ENCODE measurements around the gene NCKAP5.
A peak's percentile ranks its signal among the peaks of the same experiment; 100 is the strongest.

Gene NCKAP5

DNA sequence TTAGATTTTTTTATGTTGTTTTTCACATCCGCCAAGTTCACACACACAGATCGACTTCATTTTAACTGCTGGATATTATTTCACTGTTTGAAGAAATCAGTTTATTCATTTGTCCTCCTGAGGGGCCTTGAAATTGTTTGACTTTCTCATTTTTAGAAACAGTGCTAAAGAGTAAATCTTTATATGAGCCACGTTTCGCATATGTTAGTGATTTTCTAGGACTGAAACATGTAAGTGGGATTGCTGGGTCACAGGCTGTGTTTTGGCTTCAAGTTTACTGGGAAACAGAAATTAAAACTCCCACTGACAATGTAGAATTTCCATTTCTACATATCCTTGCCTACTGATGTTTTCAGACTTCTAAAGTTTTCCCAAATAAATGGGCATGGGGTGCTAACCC, 363.8 kb downstream of the NCKAP5 start:
- no peak for DNase-seq (ENCODE audit: low spot score)

DNA sequence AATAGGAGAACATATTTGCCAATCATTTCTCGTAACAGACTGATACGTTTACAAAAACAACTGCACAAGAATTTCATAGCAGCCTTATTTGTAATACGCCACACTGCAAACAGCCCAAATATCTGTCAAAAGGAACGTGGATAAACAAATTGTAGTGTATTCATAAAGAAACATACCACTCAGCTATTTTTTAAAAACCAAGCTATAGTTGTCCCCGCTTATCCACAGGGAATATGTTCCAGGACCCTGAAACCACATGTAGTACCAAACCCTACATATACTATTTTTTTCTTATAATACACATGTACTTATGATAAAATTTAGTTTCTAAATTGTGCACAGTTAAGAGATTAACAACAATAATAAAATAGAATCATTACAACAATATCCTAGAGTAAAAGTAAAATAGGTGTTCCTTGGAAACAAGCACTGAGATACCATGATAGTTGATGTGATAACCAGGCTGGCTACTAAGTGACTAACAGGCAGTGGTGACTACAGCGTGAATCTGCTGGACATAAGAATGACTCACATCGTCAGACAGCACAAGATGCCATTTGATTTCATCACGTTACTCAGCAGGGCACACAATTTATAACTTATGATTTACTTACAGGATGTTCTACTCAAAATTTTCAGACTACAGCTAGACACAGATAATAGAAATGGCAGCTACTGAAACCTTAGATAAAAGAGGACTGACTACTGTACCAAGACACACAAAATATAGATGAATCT, 367.4 kb downstream of the NCKAP5 start:
- peak; percentile 75 for DNase-seq (ENCODE audit: low spot score)

DNA sequence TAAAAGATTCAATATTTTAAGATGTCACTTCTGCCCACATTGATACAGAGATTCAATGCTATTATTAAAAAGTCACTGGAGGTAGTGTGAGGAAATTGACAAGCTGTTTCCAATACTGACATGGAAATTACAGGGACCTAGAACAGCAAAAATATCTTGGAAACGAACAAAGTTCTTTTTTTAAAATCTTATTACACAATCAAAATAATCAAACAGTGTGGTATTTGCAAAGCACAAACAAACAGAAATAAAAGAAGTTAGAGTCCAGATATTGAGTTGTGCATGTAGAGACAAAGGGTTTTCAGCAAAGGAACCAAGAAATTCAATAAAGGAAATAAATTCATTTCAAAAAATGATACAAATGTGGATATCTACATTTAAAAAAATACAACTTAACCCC, 369.6 kb downstream of the NCKAP5 start:
- DNase-seq (ENCODE audit: low spot score): no peak

GRCh38 chr2:133197156-133197555, 371.1 kb downstream of the NCKAP5 start:
- no peak for DNase-seq (ENCODE audit: low spot score)

DNA sequence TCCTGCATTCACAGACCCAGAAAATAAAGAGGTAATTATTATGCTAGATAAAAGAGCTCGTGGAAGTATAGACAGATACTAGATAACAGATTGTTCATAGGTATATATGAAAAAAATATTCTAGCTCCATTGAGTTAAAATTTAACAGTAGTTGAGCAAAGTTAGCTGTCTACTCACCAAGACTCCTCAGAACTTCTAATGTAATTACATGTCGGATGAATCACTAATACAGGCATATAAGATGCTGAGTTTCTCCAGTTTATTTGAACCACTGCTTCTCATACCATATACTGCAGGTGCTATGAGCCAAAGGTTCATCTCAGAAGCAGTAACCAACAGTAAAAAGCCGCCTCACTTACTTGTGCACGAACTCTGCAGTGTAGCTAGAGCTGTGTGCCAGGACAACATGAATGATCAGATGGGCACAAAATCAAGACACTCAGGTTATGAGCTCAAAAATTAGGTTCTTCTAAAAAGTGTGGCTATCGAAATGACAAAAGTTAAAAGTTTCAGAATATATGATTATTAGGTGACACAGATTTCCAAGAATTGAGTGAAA, 373.4 kb downstream of the NCKAP5 start:
- no peak for DNase-seq (ENCODE audit: low spot score)

DNA sequence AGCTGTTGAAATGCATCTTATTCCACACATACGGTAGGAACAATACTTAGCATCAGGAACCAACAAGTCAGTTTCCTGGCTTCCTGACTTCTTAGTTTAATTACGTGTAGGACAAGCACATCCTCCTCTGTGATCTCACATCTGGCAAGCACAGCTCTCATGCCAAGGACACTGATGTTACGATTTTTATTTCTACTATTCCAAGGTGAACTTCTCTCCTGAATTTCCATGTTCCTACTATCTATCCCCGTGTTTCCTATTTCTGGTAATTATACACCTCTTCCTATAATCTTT, 374.0 kb downstream of the NCKAP5 start:
- no peak for DNase-seq (ENCODE audit: low spot score)

DNA sequence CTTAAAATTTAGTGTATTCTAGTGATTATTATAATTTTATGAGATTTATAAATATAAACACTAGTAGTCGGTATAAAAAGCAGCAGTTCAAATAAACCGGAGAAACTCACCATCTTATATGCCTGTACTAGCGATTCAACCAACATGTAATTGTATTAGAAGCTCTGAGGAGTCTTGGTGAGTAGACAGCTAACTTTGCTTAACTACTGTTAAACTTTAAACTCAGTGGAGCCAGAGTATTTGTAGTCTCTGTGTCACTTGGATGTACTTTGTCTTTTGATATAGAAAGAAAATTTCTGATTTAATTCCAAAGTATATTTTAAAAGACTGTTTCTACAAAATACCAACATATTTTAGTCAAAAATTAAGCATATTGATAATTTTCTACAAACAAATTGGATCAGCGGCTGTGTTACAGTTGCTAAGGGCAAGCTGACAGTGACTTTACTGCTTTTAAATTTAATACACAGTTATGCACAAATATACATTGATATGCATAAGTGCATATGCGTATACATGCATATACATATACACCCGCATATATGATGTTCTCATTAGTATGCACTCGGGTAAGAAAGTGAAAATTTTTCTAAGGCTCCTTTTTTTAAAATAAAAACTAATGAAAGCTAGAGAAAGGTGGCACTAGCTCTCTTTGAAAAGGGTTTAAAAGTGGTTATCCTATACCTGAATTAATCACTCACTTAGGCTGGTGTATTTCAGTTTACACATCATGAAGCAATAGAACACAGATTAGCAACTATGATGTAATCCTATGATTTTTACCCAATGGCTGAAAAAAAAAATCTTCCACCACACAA, 374.5 kb downstream of the NCKAP5 start:
- no peak for DNase-seq (ENCODE audit: low spot score)

- no peak for DNase-seq (ENCODE audit: low spot score)
These were observed 376.2 kb downstream of the NCKAP5 start for GRCh38 chr2:133192028-133192427.

- no peak for DNase-seq (ENCODE audit: low spot score)
These were observed 391.1 kb downstream of the NCKAP5 start for GRCh38 chr2:133177196-133177595.

DNA sequence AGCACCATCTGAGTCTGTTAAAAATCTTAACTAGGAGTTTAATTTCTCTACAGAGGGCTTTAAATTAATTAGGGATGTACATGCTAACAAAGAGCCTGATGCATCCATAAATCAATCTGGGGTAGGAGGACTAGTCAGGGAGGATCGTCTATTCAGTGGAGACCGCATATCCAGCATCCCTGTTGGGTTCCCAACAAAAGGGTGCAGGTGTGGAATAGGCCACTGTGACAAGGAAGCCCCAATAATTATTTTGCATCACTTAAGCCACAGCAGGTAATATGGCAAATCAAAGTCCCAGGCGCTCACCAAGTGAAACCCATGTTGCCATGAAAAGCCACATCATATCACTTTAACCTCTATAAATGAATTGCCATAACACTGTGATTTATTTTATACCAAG, 392.3 kb downstream of the NCKAP5 start:
- no peak for DNase-seq (ENCODE audit: low spot score)

- no peak for DNase-seq (ENCODE audit: low spot score)
These were observed 395.0 kb downstream of the NCKAP5 start for GRCh38 chr2:133173224-133173623.

DNA sequence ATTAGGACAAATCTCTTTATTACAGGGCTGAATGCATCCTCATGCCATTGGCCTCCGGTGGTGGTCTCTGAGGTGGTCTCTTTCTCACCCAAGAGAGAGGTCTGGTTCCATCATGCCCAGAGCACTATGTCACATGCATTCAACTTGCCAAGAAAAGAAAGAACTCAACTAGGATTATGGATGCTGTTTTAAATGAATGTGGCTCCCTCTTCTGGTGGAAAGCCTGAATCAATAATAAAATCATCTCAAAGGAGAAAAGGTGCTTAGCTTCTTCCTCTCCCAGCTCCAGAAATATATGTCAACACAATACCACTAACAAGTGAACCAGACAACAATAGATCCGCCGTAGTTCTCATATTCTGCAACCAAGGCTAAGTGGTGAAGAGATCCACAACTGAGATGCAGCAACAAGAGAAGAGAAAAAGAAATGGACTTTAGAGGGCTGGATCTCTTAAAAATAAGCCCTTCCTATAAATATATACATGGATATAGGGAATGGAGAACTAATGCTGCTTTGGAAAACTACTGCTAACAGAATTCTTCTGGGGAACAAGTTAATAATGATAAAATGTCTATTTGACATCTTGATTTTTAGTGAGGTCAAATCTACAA, 396.8 kb downstream of the NCKAP5 start:
- peak; percentile 21 for DNase-seq (ENCODE audit: low spot score)

DNA sequence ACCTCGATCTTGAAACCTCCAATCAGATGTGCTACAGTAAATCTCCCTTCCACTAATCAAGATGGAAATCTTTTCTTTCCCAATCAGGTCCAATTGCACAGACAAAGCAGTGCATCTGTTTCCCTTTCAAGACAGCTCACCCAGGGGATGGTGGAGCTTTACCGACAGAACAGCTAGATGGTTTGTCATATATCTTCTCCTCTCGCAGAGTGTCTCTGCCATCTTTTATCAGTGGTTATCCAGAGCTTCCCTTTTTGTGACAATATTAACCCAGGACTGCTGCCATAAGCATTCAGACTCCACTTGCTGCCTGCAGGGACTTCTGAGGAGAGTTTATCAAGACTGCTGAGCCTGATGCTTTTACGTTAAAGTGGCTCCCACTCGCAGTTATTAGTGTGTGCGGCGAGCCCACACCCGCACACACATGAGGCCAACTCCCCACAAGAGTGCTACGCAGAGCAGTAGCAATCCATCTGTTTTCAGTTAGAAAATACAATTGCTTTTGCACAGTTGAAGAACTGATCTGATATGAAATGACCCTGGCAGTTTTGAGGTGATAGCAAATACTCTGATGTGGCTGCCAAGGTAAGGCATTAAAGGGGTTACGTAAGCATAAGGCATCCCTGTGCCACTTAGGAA, 398.9 kb downstream of the NCKAP5 start:
- DNase-seq (ENCODE audit: low spot score): no peak

DNA sequence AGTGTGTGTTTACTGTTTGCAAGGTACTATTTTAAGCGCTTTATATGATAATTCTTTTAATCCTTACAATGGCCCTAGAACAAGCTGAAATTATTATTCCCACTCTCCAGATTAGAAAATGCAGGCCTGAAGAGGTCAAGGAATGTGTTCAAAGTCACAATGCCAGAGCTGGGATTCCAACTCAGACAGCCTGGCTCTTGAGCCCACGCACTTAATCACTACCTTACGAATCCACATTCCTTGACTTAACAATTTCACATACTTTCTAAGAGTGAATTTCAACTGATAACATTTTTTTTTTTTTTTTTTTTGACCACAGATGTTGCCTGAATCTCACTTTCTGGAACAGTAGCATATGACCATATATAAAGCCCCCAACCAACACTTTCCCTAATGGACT, 400.3 kb downstream of the NCKAP5 start:
- DNase-seq (ENCODE audit: low spot score): no peak

GRCh38 chr2:133167223-133167622, 401.0 kb downstream of the NCKAP5 start:
- DNase-seq (ENCODE audit: low spot score): no peak

- no peak for DNase-seq (ENCODE audit: low spot score)
These were observed 402.2 kb downstream of the NCKAP5 start for GRCh38 chr2:133166031-133166430.

DNA sequence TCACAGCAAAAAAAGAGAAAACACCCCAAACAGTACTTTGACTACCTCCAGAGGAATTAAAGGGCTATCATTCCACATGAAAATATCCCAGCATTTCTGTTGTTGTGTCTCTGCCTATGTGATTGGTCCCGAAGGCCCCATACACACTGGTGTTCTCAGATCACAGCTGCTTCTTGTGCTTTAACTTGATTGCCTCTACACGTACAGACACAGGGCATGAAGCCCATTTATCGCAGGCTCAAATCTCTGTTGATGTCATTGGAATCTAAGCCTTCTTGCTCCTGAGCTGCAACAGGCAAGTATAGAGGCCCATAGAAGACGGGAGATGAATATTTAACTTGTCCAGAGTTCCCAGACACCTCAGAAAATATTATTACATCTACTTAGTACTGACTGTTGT, 405.2 kb downstream of the NCKAP5 start:
- no peak for DNase-seq (ENCODE audit: low spot score)

DNA sequence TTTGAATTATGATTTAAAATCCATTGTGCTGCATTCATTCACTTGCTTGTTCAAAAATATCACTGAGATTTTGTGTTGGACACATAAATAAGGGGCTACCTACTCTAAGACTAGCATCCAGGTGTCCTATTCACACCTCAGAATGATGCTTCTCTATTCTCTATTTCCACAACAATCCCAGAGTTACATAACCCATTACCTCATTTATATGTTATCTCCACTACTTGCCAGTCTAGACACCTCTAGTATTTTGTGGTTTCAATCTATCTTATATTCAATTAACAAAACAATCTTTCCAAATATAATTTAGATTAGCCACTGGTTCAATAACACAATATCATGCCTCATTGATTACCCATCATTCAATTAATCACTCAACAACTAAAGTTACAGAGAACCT, 409.8 kb downstream of the NCKAP5 start:
- no peak for DNase-seq (ENCODE audit: low spot score)

DNA sequence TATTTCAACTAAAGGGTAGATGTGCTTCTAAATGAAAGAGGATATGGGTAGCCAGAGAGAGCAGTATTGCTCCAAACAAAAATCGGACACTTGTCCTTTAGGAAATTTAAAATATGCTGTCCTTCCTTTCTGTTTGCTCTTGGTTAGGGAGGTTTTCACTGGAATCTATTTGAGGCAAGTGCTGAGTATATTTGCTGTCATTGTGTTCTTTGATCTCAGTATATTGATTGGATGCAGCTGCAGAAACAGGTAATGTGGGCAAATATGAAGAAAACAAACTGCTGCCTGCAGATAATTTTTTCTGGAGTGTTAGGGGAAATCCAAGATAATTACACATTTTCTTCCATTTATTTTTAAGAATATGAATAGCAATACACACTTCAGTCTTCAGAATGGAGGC, 410.2 kb downstream of the NCKAP5 start:
- DNase-seq (ENCODE audit: low spot score): no peak

- DNase-seq (ENCODE audit: low spot score): no peak
These were observed 411.1 kb downstream of the NCKAP5 start for GRCh38 chr2:133157141-133157540.

GRCh38 chr2:133152801-133153200, 415.5 kb downstream of the NCKAP5 start:
- DNase-seq (ENCODE audit: low spot score): no peak

DNA sequence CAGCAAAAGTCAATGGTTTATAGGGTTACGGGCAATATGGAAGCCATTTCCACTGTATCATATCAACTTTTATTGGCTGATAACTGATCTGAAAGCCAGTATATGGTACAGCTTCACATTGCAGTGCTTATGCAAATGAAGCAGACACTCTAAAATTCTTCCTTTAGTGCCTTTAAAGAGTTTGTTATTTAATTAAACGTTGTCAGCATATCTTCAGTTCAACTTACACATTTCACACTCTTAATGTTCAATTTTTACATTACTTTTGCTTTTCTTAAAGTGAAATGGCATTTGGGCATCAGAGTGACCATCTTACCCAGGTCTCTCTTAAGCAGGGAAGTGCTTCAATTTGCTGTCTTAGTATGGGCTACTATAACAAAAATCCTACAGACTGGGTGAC, 420.1 kb downstream of the NCKAP5 start:
- DNase-seq (ENCODE audit: low spot score): no peak

GRCh38 chr2:133146893-133147292, 421.4 kb downstream of the NCKAP5 start:
- DNase-seq (ENCODE audit: low spot score): no peak
